HEK293 (cell line): ENCODE measurements around the gene TUT1.

Experiments used
- CTCF ChIA-PET: fragments of 350-600 bp; formaldehyde crosslinking; extraction: SDS; loops from one replicate; lab custom pipeline; 2021; ENCODE audit warnings: antibody characterized with exemption; lab: Yijun Ruan, JAX
- POLR2A ChIA-PET: fragments of 300-600 bp; formaldehyde crosslinking; extraction: SDS; loops from one replicate; lab custom pipeline; 2020; ENCODE audit warnings: antibody characterized with exemption, inconsistent platforms; lab: Yijun Ruan, JAX
- H3K27ac ChIP-seq: fragments of 200-500 bp; sonication (Bioruptor generic); 2 replicates; pipeline ENCODE4 v1.5.1; 2014; ENCODE audit warnings: low read depth, low read length, control low read depth, inconsistent platforms; ENCODE audit errors: extremely low read depth
- H3K36me3 ChIP-seq, 2 experiments: fragments of 200-500 bp in 1 of 2; sonication (Bioruptor generic) in 1 of 2; 1 replicate in 1 of 2; 2 replicates in 1 of 2; pipeline ENCODE4 v1.5.1; 2014 to 2017; ENCODE audit warnings: inconsistent platforms in 2 of 2, low read length in 2 of 2; ENCODE audit not compliant: control insufficient read depth in 2 of 2, insufficient read depth in 1 of 2
- H3K4me1 ChIP-seq: fragments of 200-500 bp; sonication (Bioruptor generic); 2 replicates; pipeline ENCODE4 v1.5.1; 2014; ENCODE audit warnings: mild to moderate bottlenecking, low read length, inconsistent platforms; ENCODE audit not compliant: control insufficient read depth, insufficient read depth
- H3K4me3 ChIP-seq: 2 replicates; pipeline ENCODE4 v1.5.1; 2011; ENCODE audit warnings: low read depth, mild to moderate bottlenecking, control low read depth, low read length, moderate library complexity
- H3K9me3 ChIP-seq: fragments of 200-500 bp; sonication (Bioruptor generic); 2 replicates; pipeline ENCODE4 v1.5.1; 2014; ENCODE audit warnings: low read depth, low read length, inconsistent platforms; ENCODE audit not compliant: control insufficient read depth, insufficient read depth
- HOXA7 ChIP-seq: sonication (generic); formaldehyde crosslinking; IDR thresholded peaks from 2 replicates; pipeline ENCODE4 v1.8.1; 2022; ENCODE audit warnings: missing genetic modification reagents, borderline replicate concordance
- KLF16 ChIP-seq: fragments of 450-650 bp; formaldehyde crosslinking; IDR thresholded peaks from 2 replicates; pipeline ENCODE4 v1.5.1; 2017; ENCODE audit warnings: missing biosample characterization, missing genetic modification characterization
- KLF9 ChIP-seq: fragments of 450-650 bp; formaldehyde crosslinking; IDR thresholded peaks from 2 replicates; pipeline ENCODE4 v1.5.1; 2016; ENCODE audit warnings: missing biosample characterization, missing genetic modification characterization, low read depth
- MEIS1 ChIP-seq: sonication (generic); formaldehyde crosslinking; IDR thresholded peaks from 2 replicates; pipeline ENCODE4 v1.8.1; 2022; ENCODE audit warnings: missing genetic modification reagents, mild to moderate bottlenecking, borderline replicate concordance
- SCRT2 ChIP-seq: fragments of 450-650 bp; formaldehyde crosslinking; IDR thresholded peaks from 2 replicates; pipeline ENCODE4 v1.5.1; 2016; ENCODE audit warnings: missing biosample characterization, missing genetic modification characterization
- SP3 ChIP-seq: fragments of 450-650 bp; formaldehyde crosslinking; IDR thresholded peaks from 2 replicates; pipeline ENCODE4 v1.5.1; 2016; ENCODE audit warnings: missing biosample characterization, missing genetic modification characterization
- ZBTB20 ChIP-seq: fragments of 450-650 bp; formaldehyde crosslinking; IDR thresholded peaks from 2 replicates; pipeline ENCODE4 v1.5.1; 2016; ENCODE audit warnings: missing biosample characterization, missing genetic modification characterization
- ZFHX2 ChIP-seq: fragments of 450-650 bp; formaldehyde crosslinking; conservative IDR thresholded peaks from 2 replicates; pipeline ENCODE4 v1.5.1; 2016; ENCODE audit warnings: missing biosample characterization, missing genetic modification characterization
- ZNF10 ChIP-seq: fragments of 450-650 bp; formaldehyde crosslinking; IDR thresholded peaks from 2 replicates; pipeline ENCODE4 v1.5.1; 2017; ENCODE audit warnings: missing biosample characterization, missing genetic modification characterization
- ZNF121 ChIP-seq: fragments of 450-650 bp; formaldehyde crosslinking; IDR thresholded peaks from 2 replicates; pipeline ENCODE4 v1.5.1; 2016; ENCODE audit warnings: missing biosample characterization, missing genetic modification characterization
- ZNF132 ChIP-seq: fragments of 450-650 bp; formaldehyde crosslinking; IDR thresholded peaks from 2 replicates; pipeline ENCODE4 v1.5.1; 2017; ENCODE audit warnings: missing biosample characterization, missing genetic modification characterization, borderline replicate concordance
- ZNF211 ChIP-seq: fragments of 450-650 bp; formaldehyde crosslinking; IDR thresholded peaks from 2 replicates; pipeline ENCODE4 v1.5.1; 2016; ENCODE audit warnings: low read depth, missing biosample characterization, missing genetic modification characterization
- ZNF248 ChIP-seq: fragments of 450-650 bp; formaldehyde crosslinking; IDR thresholded peaks from 2 replicates; pipeline ENCODE4 v1.5.1; 2017; ENCODE audit warnings: missing biosample characterization, missing genetic modification characterization
- ZNF404 ChIP-seq: fragments of 450-650 bp; formaldehyde crosslinking; IDR thresholded peaks from 2 replicates; pipeline ENCODE4 v1.5.1; 2017; ENCODE audit warnings: missing biosample characterization, missing genetic modification characterization
- ZNF416 ChIP-seq: fragments of 450-650 bp; formaldehyde crosslinking; IDR thresholded peaks from 2 replicates; pipeline ENCODE4 v1.5.1; 2016; ENCODE audit warnings: missing biosample characterization, missing genetic modification characterization
- ZNF530 ChIP-seq: fragments of 450-650 bp; formaldehyde crosslinking; IDR thresholded peaks from 2 replicates; pipeline ENCODE4 v1.5.1; 2016; ENCODE audit warnings: low read depth, missing biosample characterization, missing genetic modification characterization
- TF ChIP-seq, protein P1 (sequence below): fragments of 450-650 bp; formaldehyde crosslinking; IDR thresholded peaks from 2 replicates; pipeline ENCODE4; 2016; ENCODE audit warnings: missing biosample characterization, missing genetic modification characterization
- TF ChIP-seq, protein P2 (sequence below): fragments of 450-650 bp; formaldehyde crosslinking; IDR thresholded peaks from 2 replicates; pipeline ENCODE4 v1.5.1; 2016; ENCODE audit warnings: missing biosample characterization, missing genetic modification characterization
- TF ChIP-seq, protein P3 (sequence below): fragments of 450-650 bp; formaldehyde crosslinking; IDR thresholded peaks from 2 replicates; pipeline ENCODE4 v1.5.0; 2017; ENCODE audit warnings: missing biosample characterization, missing genetic modification characterization, borderline replicate concordance
- TF ChIP-seq, protein P4 (sequence below): fragments of 450-650 bp; formaldehyde crosslinking; IDR thresholded peaks from 2 replicates; pipeline ENCODE4 v1.5.1; 2016; ENCODE audit warnings: missing biosample characterization, missing genetic modification characterization, borderline replicate concordance
- TF ChIP-seq, protein P5 (sequence below): fragments of 450-650 bp; formaldehyde crosslinking; IDR thresholded peaks from 2 replicates; pipeline ENCODE4 v1.5.1; 2016; ENCODE audit warnings: missing biosample characterization, missing genetic modification characterization

The TUT1 gene

DNA sequence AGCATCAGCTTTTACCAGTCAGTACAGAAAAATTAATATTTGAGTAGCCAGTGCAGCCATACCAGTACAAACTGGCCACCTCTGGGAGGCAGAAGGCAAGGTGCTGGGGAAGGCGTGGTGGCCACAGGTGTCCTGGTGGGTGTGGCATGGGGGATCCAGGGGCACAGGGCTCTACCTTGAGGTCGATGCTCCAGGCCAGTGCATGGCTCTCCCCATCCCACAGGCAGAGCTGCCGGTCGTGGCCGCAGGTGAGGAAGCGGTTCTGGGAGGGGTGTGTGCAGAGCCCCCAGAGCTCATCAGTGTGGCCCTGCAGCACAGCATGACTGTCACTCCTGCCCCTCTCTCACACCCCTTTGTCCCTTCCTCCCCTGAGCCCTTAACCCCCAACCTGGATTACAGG lies 14.1 kb upstream of the TUT1 start:
- Histone ChIP-seq H3K4me1 (no peaks in the 10 kb centered on the region), H3K4me3 (no peak overlapping the region), H3K36me3 (peaks cover 0 to 58% of the 10 kb centered on the region in 2 experiments; a peak in 1 of 3 replicates), H3K9me3 (no peaks in the 10 kb centered on the region), H3K27ac (no peak overlapping the region)
- CTCF ChIA-PET = interaction anchor here (0.9 to 2.4 kb wide), 3 partner anchors 13 to 88 kb away, joined by 3 to 11 read pairs (median 3); no protein-coding TSS in a partner anchor
- no peak for TF ChIP-seq KLF9 (tag by site-specific recombination)
- TF ChIP-seq, protein P1, sequence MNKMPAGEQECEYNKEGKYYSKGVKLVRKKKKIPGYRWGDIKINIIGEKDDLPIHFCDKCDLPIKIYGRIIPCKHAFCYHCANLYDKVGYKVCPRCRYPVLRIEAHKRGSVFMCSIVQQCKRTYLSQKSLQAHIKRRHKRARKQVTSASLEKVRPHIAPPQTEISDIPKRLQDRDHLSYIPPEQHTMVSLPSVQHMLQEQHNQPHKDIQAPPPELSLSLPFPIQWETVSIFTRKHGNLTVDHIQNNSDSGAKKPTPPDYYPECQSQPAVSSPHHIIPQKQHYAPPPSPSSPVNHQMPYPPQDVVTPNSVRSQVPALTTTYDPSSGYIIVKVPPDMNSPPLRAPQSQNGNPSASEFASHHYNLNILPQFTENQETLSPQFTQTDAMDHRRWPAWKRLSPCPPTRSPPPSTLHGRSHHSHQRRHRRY = no peak
- TF ChIP-seq ZBTB20 (tag by site-specific recombination) = no peak
- peak; percentile 43; the same call in 1 of the 2 replicates for TF ChIP-seq SCRT2 (tag by site-specific recombination)
- no peak for TF ChIP-seq ZNF132 (tag by site-specific recombination)
- no peak for TF ChIP-seq ZFHX2 (tag by site-specific recombination)
- POLR2A ChIA-PET = interaction anchor here (1.1 to 3.1 kb wide), 2 partner anchors 13 to 14 kb away, joined by 6 to 21 read pairs; partner anchors contain the start of gene TUT1

DNA sequence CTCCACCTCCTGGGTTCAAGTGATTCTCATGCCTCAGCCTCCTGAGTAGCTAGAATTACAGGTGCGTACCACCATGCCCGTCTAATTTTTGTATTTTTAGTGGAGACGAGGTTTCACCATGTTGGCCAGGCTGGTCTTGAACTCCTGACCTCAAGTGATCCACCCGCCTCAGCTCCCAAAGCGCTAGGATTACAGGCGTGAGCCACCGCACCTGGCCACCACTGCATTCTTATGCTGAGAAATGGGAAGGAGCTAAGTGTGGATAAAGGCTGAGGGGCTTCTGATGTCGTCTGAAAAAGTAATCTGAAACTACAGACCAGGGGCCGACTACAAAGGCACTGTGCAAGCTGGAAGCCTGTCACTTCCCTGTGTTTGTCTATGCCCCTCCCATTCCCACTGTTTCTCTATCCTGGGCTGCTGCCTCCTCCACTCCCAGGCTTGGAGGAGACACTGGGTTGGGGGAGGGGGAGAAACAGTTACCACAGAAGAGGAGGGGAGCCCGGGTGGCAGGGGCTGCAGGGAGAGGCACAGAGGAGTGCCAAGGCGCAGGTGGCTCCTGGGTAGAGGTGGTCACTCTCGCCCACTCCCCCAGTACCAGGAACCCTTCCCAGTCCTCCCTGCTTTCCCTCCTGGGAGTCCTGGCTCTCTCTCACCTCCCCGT lies 13.3 kb upstream of the TUT1 start:
- ChIA-PET POLR2A (interaction anchor here (0.6 to 3.1 kb wide), 4 partner anchors 13 to 36 kb away, joined by 3 to 21 read pairs (median 5); partner anchors contain the start of genes B3GAT3, EEF1G and TUT1), CTCF (interaction anchor here (0.6 to 2.4 kb wide), 4 partner anchors 11 to 221 kb away, joined by 3 to 11 read pairs (median 3); no protein-coding TSS in a partner anchor)
- Histone ChIP-seq H3K9me3 (no peaks in the 10 kb centered on the region), H3K27ac (no peak overlapping the region), H3K4me3 (no peak overlapping the region), H3K36me3 (peaks cover 0 to 59% of the 10 kb centered on the region in 2 experiments; a peak in 1 of 3 replicates), H3K4me1 (no peaks in the 10 kb centered on the region)
- TF ChIP-seq ZNF530 (tag by site-specific recombination) (no peak), ZFHX2 (tag by site-specific recombination) (no peak), ZNF416 (tag by site-specific recombination) (no peak), ZNF121 (no peak), SP3 (no peak), ZNF10 (no peak), MEIS1 (CRISPR knock-in tag) (no peak), ZNF248 (tag by site-specific recombination) (no peak), SCRT2 (tag by site-specific recombination) (no peak), ZNF211 (tag by site-specific recombination) (no peak), HOXA7 (CRISPR knock-in tag) (no peak), ZNF404 (no peak), KLF16 (no peak)
- TF ChIP-seq, protein P2, sequence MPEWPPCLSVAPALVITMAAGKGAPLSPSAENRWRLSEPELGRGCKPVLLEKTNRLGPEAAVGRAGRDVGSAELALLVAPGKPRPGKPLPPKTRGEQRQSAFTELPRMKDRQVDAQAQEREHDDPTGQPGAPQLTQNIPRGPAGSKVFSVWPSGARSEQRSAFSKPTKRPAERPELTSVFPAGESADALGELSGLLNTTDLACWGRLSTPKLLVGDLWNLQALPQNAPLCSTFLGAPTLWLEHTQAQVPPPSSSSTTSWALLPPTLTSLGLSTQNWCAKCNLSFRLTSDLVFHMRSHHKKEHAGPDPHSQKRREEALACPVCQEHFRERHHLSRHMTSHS = no peak
- TF ChIP-seq, protein P3, sequence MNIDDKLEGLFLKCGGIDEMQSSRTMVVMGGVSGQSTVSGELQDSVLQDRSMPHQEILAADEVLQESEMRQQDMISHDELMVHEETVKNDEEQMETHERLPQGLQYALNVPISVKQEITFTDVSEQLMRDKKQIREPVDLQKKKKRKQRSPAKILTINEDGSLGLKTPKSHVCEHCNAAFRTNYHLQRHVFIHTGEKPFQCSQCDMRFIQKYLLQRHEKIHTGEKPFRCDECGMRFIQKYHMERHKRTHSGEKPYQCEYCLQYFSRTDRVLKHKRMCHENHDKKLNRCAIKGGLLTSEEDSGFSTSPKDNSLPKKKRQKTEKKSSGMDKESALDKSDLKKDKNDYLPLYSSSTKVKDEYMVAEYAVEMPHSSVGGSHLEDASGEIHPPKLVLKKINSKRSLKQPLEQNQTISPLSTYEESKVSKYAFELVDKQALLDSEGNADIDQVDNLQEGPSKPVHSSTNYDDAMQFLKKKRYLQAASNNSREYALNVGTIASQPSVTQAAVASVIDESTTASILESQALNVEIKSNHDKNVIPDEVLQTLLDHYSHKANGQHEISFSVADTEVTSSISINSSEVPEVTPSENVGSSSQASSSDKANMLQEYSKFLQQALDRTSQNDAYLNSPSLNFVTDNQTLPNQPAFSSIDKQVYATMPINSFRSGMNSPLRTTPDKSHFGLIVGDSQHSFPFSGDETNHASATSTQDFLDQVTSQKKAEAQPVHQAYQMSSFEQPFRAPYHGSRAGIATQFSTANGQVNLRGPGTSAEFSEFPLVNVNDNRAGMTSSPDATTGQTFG = no peak
- TF ChIP-seq, protein P4, sequence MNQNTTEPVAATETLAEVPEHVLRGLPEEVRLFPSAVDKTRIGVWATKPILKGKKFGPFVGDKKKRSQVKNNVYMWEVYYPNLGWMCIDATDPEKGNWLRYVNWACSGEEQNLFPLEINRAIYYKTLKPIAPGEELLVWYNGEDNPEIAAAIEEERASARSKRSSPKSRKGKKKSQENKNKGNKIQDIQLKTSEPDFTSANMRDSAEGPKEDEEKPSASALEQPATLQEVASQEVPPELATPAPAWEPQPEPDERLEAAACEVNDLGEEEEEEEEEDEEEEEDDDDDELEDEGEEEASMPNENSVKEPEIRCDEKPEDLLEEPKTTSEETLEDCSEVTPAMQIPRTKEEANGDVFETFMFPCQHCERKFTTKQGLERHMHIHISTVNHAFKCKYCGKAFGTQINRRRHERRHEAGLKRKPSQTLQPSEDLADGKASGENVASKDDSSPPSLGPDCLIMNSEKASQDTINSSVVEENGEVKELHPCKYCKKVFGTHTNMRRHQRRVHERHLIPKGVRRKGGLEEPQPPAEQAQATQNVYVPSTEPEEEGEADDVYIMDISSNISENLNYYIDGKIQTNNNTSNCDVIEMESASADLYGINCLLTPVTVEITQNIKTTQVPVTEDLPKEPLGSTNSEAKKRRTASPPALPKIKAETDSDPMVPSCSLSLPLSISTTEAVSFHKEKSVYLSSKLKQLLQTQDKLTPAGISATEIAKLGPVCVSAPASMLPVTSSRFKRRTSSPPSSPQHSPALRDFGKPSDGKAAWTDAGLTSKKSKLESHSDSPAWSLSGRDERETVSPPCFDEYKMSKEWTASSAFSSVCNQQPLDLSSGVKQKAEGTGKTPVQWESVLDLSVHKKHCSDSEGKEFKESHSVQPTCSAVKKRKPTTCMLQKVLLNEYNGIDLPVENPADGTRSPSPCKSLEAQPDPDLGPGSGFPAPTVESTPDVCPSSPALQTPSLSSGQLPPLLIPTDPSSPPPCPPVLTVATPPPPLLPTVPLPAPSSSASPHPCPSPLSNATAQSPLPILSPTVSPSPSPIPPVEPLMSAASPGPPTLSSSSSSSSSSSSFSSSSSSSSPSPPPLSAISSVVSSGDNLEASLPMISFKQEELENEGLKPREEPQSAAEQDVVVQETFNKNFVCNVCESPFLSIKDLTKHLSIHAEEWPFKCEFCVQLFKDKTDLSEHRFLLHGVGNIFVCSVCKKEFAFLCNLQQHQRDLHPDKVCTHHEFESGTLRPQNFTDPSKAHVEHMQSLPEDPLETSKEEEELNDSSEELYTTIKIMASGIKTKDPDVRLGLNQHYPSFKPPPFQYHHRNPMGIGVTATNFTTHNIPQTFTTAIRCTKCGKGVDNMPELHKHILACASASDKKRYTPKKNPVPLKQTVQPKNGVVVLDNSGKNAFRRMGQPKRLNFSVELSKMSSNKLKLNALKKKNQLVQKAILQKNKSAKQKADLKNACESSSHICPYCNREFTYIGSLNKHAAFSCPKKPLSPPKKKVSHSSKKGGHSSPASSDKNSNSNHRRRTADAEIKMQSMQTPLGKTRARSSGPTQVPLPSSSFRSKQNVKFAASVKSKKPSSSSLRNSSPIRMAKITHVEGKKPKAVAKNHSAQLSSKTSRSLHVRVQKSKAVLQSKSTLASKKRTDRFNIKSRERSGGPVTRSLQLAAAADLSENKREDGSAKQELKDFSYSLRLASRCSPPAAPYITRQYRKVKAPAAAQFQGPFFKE (tag by site-specific recombination) = no peak
- TF ChIP-seq, protein P5, sequence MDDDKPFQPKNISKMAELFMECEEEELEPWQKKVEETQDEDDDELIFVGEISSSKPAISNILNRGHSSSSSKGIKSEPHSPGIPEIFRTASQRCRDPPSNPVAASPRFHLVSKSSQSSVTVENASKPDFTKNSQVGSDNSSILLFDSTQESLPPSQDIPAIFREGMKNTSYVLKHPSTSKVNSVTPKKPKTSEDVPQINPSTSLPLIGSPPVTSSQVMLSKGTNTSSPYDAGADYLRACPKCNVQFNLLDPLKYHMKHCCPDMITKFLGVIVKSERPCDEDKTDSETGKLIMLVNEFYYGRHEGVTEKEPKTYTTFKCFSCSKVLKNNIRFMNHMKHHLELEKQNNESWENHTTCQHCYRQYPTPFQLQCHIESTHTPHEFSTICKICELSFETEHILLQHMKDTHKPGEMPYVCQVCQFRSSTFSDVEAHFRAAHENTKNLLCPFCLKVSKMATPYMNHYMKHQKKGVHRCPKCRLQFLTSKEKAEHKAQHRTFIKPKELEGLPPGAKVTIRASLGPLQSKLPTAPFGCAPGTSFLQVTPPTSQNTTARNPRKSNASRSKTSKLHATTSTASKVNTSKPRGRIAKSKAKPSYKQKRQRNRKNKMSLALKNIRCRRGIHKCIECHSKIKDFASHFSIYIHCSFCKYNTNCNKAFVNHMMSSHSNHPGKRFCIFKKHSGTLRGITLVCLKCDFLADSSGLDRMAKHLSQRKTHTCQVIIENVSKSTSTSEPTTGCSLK (tag by site-specific recombination) = no peak
